ENCODE data around the gene TMEM44. TPM values are rescaled to one million over a fixed set of nuclear protein-coding genes. Genes with fewer than 3 reads are reported as not detected.
"Not testable (repeated sequence)": the region's sequence is repeated elsewhere in the genome, so short reads cannot be mapped to it uniquely, and the experiment has no call there.

TMEM44 gene
- total RNA-seq, 6 experiments from 2014 or later, result 11.8 to 14.0 (median 13.2) TPM

- H3K27ac Mint-ChIP-seq, result peak overlapping the region; percentile 81
- H3K27me3 Mint-ChIP-seq (ENCODE audit: insufficient read depth), result no peaks in the 10 kb centered on the region; the same call in 1 of the 2 replicates
- TF ChIP-seq CTCF (IDR thresholded peaks at IDR 0.05), result no peak
- H3K4me1 Mint-ChIP-seq (ENCODE audit: low read depth), result peaks cover 14% of the 10 kb centered on the region
- DNase-seq, result no peak
- peak overlapping the region; percentile 91 for H3K4me3 Mint-ChIP-seq
- H3K9me3 Mint-ChIP-seq, result peaks cover 9% of the 10 kb centered on the region
- peaks cover 32% of the 10 kb centered on the region for H3K36me3 Mint-ChIP-seq (ENCODE audit: low read depth)
Measured at GRCh38 chr3:194632226-194632808, 902 bp downstream of the TMEM44 start.

DNA sequence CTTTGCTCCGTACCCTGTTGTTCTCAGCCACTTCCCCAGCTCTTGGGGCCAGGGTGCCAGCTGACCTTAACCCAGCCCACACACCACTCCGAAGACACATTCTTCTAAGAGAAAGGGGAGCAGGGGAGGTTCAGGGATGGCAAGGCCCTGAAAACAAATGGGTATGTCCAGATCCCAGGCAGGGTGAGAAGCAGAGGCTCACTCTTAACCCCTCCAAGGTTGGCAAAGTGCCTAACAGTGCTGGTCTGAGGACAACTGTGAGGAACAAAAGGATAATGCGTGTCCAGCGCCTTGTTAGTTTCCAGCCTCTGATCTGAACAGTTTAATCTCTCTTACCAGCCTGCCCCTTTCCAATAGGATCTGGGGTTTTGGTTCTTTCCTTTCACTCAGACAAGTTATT, 1.5 kb downstream of the TMEM44 start:
- Mint-ChIP-seq H3K9me3 (peaks cover 9% of the 10 kb centered on the region), H3K4me1 (ENCODE audit: low read depth) (peaks cover 14% of the 10 kb centered on the region), H3K36me3 (ENCODE audit: low read depth) (peaks cover 29% of the 10 kb centered on the region), H3K27ac (no peak overlapping the region), H3K27me3 (ENCODE audit: insufficient read depth) (no peaks in the 10 kb centered on the region; the same call in 1 of the 2 replicates), H3K4me3 (0 out of 2 replicates have a peak overlapping the region, but pooled peaks have one; percentile 91)
- no peak for DNase-seq
- no peak for TF ChIP-seq CTCF (IDR thresholded peaks at IDR 0.05)

DNA sequence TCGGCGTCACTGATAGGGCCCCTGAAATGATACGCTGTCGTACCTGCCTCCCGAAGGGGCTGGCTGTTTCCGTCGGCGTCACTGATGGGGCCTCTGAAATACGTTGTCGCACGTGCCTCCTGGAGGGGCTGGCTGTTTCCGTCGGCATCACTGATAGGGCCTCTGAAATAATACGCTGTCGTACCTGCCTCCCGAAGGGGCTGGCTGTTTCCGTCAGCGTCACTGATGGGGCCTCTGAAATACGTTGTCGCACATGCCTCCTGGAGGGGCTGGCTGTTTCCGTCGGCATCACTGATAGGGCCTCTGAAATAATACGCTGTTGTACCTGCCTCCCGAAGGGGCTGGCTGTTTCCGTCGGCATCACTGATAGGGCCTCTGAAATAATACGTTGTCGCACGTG, 2.5 kb downstream of the TMEM44 start:
- H3K4me3 Mint-ChIP-seq; H3K27me3 Mint-ChIP-seq (ENCODE audit: insufficient read depth): not testable (repeated sequence)
- peaks cover 14% of the 10 kb centered on the region for H3K4me1 Mint-ChIP-seq (ENCODE audit: low read depth)

GRCh38 chr3:194624956-194625355, 8.3 kb downstream of the TMEM44 start:
- TF ChIP-seq CTCF (IDR thresholded peaks at IDR 0.05), result no peak
- Mint-ChIP-seq H3K27ac (no peak overlapping the region), H3K27me3 (ENCODE audit: insufficient read depth) (no peaks in the 10 kb centered on the region), H3K4me3 (no peak overlapping the region), H3K4me1 (ENCODE audit: low read depth) (no peaks in the 10 kb centered on the region), H3K9me3 (no peaks in the 10 kb centered on the region), H3K36me3 (ENCODE audit: low read depth) (peaks cover 32% of the 10 kb centered on the region)
- no peak for DNase-seq

More for the DNA sequence above, 2.5 kb downstream of the TMEM44 start:
- not testable (repeated sequence) for H3K9me3 Mint-ChIP-seq, H3K27ac Mint-ChIP-seq, DNase-seq
- H3K36me3 Mint-ChIP-seq (ENCODE audit: low read depth), result peaks cover 35% of the 10 kb centered on the region

DNA sequence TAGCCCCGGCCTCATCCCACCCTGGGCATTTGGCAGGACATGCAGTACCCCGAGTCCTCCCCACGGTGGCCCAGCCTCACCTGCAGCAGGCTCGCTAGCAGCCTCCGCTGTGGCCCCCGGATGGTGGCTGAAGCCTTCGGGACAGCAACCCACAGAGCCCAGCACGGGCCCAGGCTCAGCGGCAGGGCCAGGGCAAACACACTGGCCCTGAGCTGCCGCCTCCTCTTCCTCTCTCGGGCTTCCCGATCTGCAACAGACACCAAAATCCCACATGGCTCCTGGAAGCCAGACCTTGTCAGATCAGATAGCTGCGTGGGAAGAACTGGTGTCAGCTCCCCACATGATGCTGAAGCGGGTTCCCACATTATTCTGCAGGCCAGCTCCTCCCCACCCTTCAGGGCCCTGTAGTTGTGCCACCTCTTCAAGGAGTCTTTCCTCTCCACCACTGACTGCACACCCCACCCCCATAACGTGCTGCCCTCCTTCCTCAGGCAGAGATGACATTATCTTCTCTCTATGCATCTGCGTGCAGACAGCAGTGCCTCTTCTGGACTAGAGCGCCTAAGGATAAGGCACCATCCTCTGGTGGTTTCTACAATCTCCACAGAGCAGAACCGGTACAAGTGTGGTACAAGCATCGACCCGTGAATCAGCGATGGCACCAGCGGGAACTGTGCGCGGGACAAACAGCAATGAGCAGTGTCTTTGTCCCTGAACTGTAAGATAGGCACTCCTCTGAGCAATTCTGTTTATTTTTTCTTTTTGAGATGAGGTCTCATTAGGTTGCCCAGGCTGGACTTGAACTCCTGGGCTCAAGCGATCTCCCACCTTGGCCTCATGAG, 9.5 kb downstream of the TMEM44 start:
- no peak overlapping the region for H3K27ac Mint-ChIP-seq

More for the DNA sequence above, 9.5 kb downstream of the TMEM44 start:
- no peak for TF ChIP-seq CTCF (IDR thresholded peaks at IDR 0.05)
- DNase-seq, result no peak
- H3K4me3 Mint-ChIP-seq, result no peak overlapping the region
- no peaks in the 10 kb centered on the region for H3K27me3 Mint-ChIP-seq (ENCODE audit: insufficient read depth)
- no peaks in the 10 kb centered on the region for H3K4me1 Mint-ChIP-seq (ENCODE audit: low read depth)
- H3K36me3 Mint-ChIP-seq (ENCODE audit: low read depth), result peaks cover 32% of the 10 kb centered on the region
- no peaks in the 10 kb centered on the region for H3K9me3 Mint-ChIP-seq
